Natural killer cell (primary cell): Measurements from ENCODE around the gene TMEM131. TPM values are rescaled to one million over a fixed set of nuclear protein-coding genes. Genes with fewer than 3 reads are reported as not detected.

Experiments used
- ATAC-seq, 3 donors: fragments of 150-1000 bp in 2 of 3; fragments of 200-7000 bp in 1 of 3; cut with Tn5 transposase; 1 replicate in 1 of 3; 2 replicates in 2 of 3; pipeline ENCODE4 v1.10.0; 2021; ENCODE audit warnings: mild to moderate bottlenecking in 2 of 3, moderate library complexity in 2 of 3
- DNase-seq, 2 donors: peaks; one replicate each; pipeline versions ENCODE4 v3.0.0 to v3.0.0-alpha.2; 2013 to 2021; ENCODE audit warnings: mixed read lengths in 1 of 2
- H3K27ac ChIP-seq: one replicate; pipeline ENCODE4 v1.5.1; 2013; ENCODE audit warnings: mild to moderate bottlenecking, low read length
- H3K27me3 ChIP-seq: one replicate; pipeline ENCODE4 v1.6.1; 2013; ENCODE audit warnings: low read length; ENCODE audit not compliant: control insufficient read depth, insufficient read depth
- H3K36me3 ChIP-seq: one replicate; pipeline ENCODE4 v1.6.1; 2013; ENCODE audit warnings: low read length; ENCODE audit not compliant: control insufficient read depth, insufficient read depth
- H3K4me1 ChIP-seq: one replicate; pipeline ENCODE4 v1.6.1; 2013; ENCODE audit warnings: low read length; ENCODE audit not compliant: control insufficient read depth, insufficient read depth
- H3K4me3 ChIP-seq: one replicate; pipeline ENCODE4 v1.5.1; 2013; ENCODE audit warnings: low read length
- H3K9me3 ChIP-seq: one replicate; pipeline ENCODE4 v1.6.1; 2013; ENCODE audit warnings: low read length; ENCODE audit not compliant: control insufficient read depth, insufficient read depth
- H3K27ac Mint-ChIP-seq, 2 donors: one replicate each; pipeline ENCODE4 v1.8.0; 2022; ENCODE audit warnings: mild to moderate bottlenecking in 2 of 2, mixed read lengths in 2 of 2, moderate library complexity in 1 of 2
- H3K27me3 Mint-ChIP-seq, 2 donors: one replicate each; pipeline ENCODE4 v1.8.0; 2022; ENCODE audit warnings: low read depth in 2 of 2, mixed read lengths in 2 of 2
- H3K36me3 Mint-ChIP-seq: one replicate; pipeline ENCODE4 v1.8.0; 2022; ENCODE audit warnings: mixed read lengths
- H3K4me1 Mint-ChIP-seq, 2 donors: one replicate each; pipeline ENCODE4 v1.8.0; 2022; ENCODE audit warnings: mixed read lengths in 2 of 2
- H3K4me3 Mint-ChIP-seq: one replicate; pipeline ENCODE4 v1.8.0; 2022; ENCODE audit warnings: mild to moderate bottlenecking, moderate library complexity, mixed read lengths
- H3K9me3 Mint-ChIP-seq, 2 donors: one replicate each; pipeline ENCODE4 v1.8.0; 2022; ENCODE audit warnings: mixed read lengths in 2 of 2
- WGBS: methylation state at CpG from one replicate; pipeline ENCODE4 v1.1.7; 2013; ENCODE audit warnings: missing lambda C conversion rate; ENCODE audit not compliant: insufficient coverage; 5-methylcytosine and 5-hydroxymethylcytosine counted together
- intact Hi-C: fragments of 100-400 bp; cut with micrococcal nuclease; formaldehyde crosslinking; loops from one replicate; pipeline ENCODE4 v1.14.2; 2022
- total RNA-seq, 4 donors: library from RNA; stranded (reverse); fragments of 120-200 nt in 1 of 4; gene quantifications; one replicate each; pipeline versions ENCODE4 v1.2.3 to v1.2.4, GENCODE V29; 2013 to 2022
- TF ChIP-seq, protein P1 (sequence below): fragments of 200-600 bp; IDR thresholded peaks from one replicate; pipeline ENCODE4 v1.8.0; 2022; ENCODE audit warnings: antibody characterized with exemption

TMEM131 gene
- total RNA-seq, 3 donors from 2014 or later (not counting 1 experiment from before 2014, with no cell fraction given), result 44.8 to 72.1 (median 67.1) TPM

DNA sequence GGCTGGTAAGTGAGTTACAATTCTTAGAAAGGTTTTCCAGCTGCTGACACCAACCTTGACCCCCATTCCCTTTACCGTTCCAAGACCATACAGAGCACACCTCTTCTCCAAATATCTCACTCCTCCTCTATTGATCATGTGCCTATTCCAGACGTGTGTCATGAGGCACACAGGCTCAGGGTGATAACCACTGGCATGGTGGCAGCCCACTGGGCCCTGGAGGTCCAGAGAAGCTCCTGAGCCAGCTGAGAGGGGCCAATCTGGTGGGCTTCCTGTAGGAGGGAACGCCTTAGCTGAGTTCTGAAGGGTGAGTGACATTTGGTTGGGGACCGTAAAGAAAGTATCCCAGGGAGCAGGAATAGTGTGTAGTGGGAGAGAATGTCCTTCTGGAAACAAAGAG lies 254.1 kb downstream of the TMEM131 start:
- no peaks in the 10 kb centered on the region for H3K27me3 Mint-ChIP-seq
- no peak overlapping the region for H3K4me3 ChIP-seq
- H3K9me3 ChIP-seq, result no peaks in the 10 kb centered on the region
- 58% methylated on average over 4 of the region's 4 CpGs for WGBS
- TF ChIP-seq, protein P1, sequence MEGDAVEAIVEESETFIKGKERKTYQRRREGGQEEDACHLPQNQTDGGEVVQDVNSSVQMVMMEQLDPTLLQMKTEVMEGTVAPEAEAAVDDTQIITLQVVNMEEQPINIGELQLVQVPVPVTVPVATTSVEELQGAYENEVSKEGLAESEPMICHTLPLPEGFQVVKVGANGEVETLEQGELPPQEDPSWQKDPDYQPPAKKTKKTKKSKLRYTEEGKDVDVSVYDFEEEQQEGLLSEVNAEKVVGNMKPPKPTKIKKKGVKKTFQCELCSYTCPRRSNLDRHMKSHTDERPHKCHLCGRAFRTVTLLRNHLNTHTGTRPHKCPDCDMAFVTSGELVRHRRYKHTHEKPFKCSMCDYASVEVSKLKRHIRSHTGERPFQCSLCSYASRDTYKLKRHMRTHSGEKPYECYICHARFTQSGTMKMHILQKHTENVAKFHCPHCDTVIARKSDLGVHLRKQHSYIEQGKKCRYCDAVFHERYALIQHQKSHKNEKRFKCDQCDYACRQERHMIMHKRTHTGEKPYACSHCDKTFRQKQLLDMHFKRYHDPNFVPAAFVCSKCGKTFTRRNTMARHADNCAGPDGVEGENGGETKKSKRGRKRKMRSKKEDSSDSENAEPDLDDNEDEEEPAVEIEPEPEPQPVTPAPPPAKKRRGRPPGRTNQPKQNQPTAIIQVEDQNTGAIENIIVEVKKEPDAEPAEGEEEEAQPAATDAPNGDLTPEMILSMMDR, result no peak
- peak overlapping the region; percentile 86 for H3K27ac ChIP-seq
- peaks cover 44% of the 10 kb centered on the region for H3K36me3 ChIP-seq
- intact Hi-C loops, result loop anchor here (10.0 kb wide), 1 partner anchor 893 kb away; no protein-coding TSS in a partner anchor
- peak overlapping the region; percentile 80 to 94 for H3K27ac Mint-ChIP-seq
- H3K4me3 Mint-ChIP-seq, result peak overlapping the region; percentile 73
- peaks cover 82% of the 10 kb centered on the region for H3K4me1 ChIP-seq
- H3K27me3 ChIP-seq, result no peaks in the 10 kb centered on the region
- peaks cover 2% of the 10 kb centered on the region for H3K36me3 Mint-ChIP-seq
- H3K9me3 Mint-ChIP-seq, result no peaks in the 10 kb centered on the region
- DNase-seq, result peak in 1 of 2 donors; percentile 16
- no peak for ATAC-seq
- H3K4me1 Mint-ChIP-seq, result peaks cover 77 to 86% of the 10 kb centered on the region in 2 donors

DNA sequence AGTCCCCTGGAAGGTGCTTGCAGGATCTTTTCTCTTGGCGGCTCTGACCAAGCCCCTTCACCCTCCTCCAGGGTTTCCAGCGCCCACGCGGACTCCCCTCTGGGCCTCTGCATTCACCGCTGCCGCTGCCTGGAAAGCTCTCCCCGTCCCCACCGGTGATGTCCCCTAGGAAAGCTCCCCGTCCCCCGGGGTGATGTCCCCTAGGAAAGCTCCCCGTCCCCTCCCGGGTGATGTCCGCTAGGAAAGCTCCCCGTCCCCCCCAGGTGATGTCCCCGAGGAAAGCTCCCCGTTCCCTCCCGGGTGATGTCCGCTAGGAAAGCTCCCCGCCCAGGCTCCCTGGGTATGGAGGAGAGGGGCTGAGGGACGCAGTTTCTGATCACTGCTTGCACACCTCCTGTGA lies 254.5 kb downstream of the TMEM131 start:
- Histone ChIP-seq H3K27me3 (no peaks in the 10 kb centered on the region), H3K9me3 (no peaks in the 10 kb centered on the region), H3K36me3 (peaks cover 48% of the 10 kb centered on the region), H3K4me1 (peaks cover 78% of the 10 kb centered on the region), H3K4me3 (no peak overlapping the region), H3K27ac (peak overlapping the region; percentile 86)
- DNase-seq (no peak), ATAC-seq (no peak)
- Mint-ChIP-seq H3K9me3 (no peaks in the 10 kb centered on the region), H3K36me3 (peaks cover 6% of the 10 kb centered on the region), H3K4me3 (peak overlapping the region; percentile 73), H3K27me3 (no peaks in the 10 kb centered on the region), H3K27ac (peak overlapping the region; percentile 80 to 94), H3K4me1 (peaks cover 77 to 86% of the 10 kb centered on the region in 2 donors)
- intact Hi-C loops, result loop anchor here (10.0 kb wide), 1 partner anchor 894 kb away; no protein-coding TSS in a partner anchor
- TF ChIP-seq, protein P1, result no peak
- 97% methylated on average over 20 of the region's 20 CpGs for WGBS

DNA sequence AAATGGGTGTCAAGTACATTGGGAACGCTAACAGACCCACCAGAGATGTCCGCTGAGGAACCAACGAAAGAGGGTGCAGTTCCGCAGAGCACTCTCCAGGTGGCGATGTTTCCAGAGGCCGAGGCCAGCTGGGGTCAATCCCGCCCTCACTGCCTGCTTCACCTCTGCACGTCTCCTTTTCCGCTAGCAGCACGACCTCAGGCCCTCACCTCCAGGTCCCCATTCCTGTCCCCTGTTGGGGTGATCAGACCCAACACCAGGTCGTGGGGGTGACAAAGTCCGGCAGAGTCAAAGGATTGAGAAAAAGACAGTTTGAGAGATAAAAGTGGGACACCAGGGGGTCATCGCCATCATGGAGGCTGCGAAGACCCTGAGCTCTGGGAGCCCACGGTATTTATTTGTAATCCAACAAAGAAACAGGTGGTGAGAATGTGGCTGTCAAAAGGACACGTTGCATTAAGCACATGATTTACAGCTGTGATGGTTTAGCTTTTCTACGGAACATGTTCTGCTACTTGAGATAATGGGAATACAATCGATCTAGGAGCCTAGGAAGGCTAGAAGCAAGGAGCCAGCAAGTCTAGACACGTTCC lies 255.1 kb downstream of the TMEM131 start:
- Mint-ChIP-seq H3K27me3 (no peaks in the 10 kb centered on the region), H3K9me3 (no peaks in the 10 kb centered on the region), H3K36me3 (peaks cover 8% of the 10 kb centered on the region), H3K4me1 (peaks cover 74 to 82% of the 10 kb centered on the region in 2 donors), H3K27ac (peak overlapping the region; percentile 80 to 94), H3K4me3 (peak overlapping the region; percentile 65)
- peak overlapping the region; percentile 86 for H3K27ac ChIP-seq
- TF ChIP-seq, protein P1, result peak; percentile 83
- H3K27me3 ChIP-seq, result no peaks in the 10 kb centered on the region
- H3K9me3 ChIP-seq, result no peaks in the 10 kb centered on the region
- DNase-seq, result peak; percentile 50 to 71
- peaks cover 52% of the 10 kb centered on the region for H3K36me3 ChIP-seq
- 43% methylated on average over 19 of the region's 19 CpGs for WGBS
- H3K4me1 ChIP-seq, result peaks cover 77% of the 10 kb centered on the region
- no peak overlapping the region for H3K4me3 ChIP-seq
- intact Hi-C loops, result loop anchor here (10.0 kb wide), 1 partner anchor 894 kb away; no protein-coding TSS in a partner anchor
- peak; percentile 49 to 63 (median 55) for ATAC-seq
